Esophagus mucosa (tissue), 1 donor: ENCODE data around the gene GTF2H2C. TPM values are rescaled to one million over a fixed set of nuclear protein-coding genes. Genes with fewer than 3 reads are reported as not detected.
"Not testable (repeated sequence)": the region's sequence is repeated elsewhere in the genome, so short reads cannot be mapped to it uniquely, and the experiment has no call there.

Source experiments
- ATAC-seq: fragments of 200-7000 bp; cut with Tn5 transposase; one replicate; pipeline ENCODE4 v1.9.1; 2020
- total RNA-seq: library from RNA; stranded (reverse); gene quantifications from one replicate; pipeline ENCODE4 v1.2.4, GENCODE V29; 2023
- donor health status: DM: yes; HTN: yes; CAD: no.

GTF2H2C gene
- total RNA-seq, 1 donor from 2014 or later: 12.9 TPM

DNA sequence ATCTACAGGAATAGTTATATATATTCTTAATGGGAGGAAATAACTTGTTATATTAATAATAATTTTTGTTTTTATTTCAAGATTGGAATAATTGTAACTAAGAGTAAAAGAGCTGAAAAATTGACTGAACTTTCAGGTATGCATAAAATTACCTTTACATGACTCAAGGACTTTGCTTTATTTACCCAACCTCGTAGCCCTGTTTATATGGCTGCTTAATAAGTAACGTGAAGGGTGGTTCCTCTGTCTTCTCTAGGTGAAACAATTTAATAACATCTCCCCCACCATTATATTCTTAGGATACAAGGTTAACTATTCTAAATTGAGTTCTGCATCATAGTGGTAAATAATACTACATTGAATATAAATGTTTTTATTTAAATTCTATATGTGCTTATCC is 8.1 kb downstream of the GTF2H2C start:
- not testable (repeated sequence) for ATAC-seq

DNA sequence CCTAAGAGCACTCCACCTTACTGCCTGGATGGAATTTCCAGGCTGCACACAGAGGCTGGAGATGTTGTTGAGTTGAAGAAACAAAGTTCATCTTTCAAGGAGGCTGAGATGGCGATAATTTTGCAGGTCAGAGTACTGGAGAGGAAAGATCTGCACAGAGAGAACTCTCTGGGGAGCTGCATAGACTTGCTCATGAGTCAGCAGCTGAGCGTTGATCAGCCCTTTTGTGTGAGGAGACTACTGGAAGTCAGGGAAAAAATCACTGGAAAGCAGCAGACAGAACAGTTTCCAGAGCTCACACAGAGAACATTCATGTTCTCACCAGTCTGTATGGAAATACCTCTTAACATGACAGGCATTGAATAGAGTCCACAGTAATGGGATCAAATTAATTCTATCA is 23.4 kb downstream of the GTF2H2C start:
- peak; percentile 75 for ATAC-seq

DNA sequence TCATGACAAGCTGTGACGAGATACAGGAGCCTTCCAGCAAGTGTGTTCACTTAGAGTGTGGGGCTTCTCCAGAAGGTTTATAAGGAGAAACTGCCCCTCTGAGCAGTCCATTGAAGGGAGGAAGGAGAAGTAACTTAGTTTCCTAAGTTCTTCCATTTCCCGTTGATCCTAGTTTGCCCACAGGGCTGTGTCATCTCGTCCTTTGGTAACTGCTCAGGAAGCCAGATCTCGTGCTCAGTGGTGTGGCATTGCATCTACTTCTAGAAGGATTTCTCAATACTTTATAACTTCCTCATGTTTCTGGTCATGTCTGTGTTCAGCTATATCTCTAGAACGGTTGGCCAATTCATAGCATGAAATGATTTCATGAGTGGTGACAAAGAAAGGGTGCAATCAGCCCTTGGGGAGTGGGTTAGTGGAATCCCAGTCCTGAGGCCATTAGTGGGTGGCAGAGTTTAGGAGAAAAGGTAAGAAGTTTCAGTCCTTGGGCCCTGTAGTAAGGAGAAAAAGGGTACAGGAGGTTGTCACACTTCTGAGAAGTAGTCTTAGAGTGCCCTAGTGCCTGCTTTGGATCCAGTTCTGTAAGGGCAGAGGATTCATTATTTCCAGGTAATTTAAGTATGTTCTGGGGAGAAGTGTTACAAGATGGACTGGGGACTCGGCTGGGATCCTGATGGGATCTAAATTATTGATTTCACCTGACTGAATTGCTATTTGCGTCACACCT is 36.3 kb downstream of the GTF2H2C start:
- peak; percentile 22 for ATAC-seq

DNA sequence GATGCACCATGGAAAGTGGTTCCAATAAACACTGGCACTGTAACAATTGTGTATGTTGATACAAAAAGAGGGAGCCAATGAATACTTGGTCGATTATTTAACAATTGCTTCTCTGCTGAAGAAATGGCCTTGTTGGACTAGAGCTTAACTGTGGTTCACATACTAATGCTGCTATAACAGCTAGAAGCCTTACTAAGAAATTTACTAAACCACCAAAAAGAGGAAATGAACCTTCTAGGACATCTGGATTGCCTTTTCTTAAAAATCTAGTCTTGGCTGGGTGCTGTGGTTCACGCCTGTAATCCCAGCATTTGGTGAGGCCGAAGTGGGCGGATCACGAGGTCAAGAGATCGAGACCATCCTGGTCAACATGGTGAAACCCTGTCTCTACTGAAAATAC is 42.0 kb downstream of the GTF2H2C start:
- ATAC-seq: not testable (repeated sequence)

DNA sequence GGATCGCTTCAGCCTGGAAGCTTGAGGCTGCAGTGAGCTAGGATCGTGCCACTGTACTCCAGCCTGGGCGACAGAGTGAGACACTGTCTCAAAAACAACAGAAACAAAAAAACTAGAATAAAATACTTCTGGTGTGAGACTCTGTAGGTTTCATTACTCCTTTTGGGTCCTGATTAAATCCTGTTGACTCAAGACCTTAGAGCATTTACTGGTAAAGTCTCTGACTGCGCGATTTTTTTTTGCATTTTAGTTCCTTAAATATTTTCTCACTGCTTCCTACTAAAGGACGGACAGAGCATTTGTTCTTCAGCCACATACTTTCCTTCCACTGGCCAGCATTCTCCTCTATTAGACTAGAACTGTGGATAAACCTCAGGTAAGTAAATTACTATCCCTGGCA is 46.8 kb downstream of the GTF2H2C start:
- ATAC-seq: not testable (repeated sequence)

DNA sequence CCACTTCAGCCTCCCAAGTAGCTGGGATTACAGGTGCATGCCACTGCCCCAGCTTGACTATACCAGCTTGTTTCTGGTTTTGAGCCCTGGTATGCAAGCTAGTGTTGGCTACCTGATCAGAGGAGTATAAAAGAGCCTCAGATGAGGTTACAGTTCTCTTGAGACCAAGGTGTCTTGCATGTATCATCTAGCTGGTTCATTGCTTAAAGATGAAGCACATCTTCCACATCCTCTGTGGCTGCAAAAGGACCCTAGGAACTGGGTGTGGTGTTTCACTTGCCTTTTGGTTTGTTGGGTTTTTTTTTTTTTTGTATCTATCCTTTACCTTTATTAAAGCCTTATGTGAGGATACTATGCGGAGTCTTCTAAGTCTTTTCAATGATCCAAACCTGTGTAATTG is 47.8 kb downstream of the GTF2H2C start:
- ATAC-seq: not testable (repeated sequence)

DNA sequence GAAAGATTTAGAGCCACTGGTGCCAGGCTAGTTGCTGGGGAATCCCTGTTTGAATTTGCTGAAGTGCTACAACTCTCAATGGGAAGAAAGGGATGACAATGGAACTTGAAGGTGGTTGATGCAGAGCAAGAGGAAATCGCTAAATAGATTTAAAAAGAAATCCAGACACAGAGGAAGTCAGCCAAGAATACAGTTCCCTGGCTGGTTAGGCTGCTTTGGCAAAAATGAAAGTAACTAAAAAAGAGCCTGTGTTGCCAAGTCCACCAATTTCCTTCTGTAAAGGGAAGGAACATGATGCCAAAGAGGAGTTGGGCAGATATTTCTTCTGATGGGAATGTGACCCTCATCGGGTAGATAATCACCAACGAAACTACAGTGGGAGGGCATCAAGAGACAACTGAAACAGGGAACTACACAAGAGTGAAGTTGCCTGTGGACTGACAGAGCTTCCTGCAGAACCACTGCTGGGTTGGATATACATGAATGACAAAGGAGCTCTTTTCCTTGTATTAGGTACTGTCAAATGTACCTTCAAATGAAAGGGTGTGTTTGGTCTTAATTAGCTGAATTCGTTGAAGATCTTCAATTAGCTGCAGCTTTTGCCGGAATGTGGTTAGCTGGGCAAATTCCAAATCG is 49.0 kb downstream of the GTF2H2C start:
- ATAC-seq: peak; percentile 70

DNA sequence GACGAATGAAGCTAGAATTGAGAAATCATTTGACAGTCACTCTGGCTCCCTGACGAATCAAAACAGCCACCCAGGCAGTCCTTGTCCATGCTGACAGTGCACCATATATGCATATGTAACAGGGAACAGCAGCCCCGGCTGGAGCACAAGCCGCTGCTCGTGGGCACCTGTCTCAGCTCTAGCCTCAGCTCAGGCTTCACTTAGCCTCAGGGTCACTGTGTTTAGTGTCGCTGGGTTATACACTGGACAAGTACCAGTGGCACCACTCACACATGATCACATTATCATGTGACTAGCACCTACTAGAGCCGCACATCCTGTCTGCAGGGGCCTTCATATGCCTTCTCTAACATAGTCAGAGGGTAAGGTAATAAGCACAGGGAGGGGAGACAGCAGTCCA is 54.9 kb downstream of the GTF2H2C start:
- not testable (repeated sequence) for ATAC-seq

DNA sequence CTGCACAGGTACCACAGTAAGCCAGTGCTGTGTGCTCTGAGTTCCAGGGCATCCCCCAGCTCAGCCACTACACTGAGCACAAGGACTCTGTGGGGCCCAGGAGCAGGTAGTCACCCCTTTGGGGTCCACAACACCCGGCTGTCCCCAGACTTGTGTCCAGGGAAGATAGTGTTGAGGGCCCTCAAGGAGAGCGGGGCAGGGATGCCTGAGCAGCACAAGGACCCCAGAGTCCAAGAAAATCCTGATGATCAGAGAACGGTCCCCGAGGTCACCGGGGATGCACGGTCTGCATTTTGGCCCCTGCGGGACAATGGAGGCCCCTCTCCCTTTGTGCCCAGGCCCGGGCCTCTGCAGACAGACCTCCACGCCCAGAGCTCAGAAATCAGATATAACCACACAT is 71.9 kb downstream of the GTF2H2C start:
- ATAC-seq: not testable (repeated sequence)

Other genes with a start within 250 kb of the GTF2H2C start
- gene CCDC125, start 227.4 kb upstream of the GTF2H2C start, total RNA-seq: 5.2 TPM
- 15.6 TPM for gene AK6, start 190.7 kb upstream of the GTF2H2C start, total RNA-seq
- gene TAF9, start 190.7 kb upstream of the GTF2H2C start, total RNA-seq: 49.7 TPM
- 14.0 TPM for gene RAD17, start 190.4 kb upstream of the GTF2H2C start, total RNA-seq
- gene MARVELD2, start 145.1 kb upstream of the GTF2H2C start, total RNA-seq: 25.7 TPM
- gene OCLN, start 67.4 kb upstream of the GTF2H2C start, total RNA-seq: 58.1 TPM